GM19043 (cell line): ENCODE results near the gene SREBF2.

Experiments
- ATAC-seq: cut with Tn5 transposase; IDR thresholded peaks from one replicate; pipeline ENCODE4 v1.9.1; 2021; ENCODE audit warnings: low read depth; ENCODE audit not compliant: unreplicated experiment

The SREBF2 gene

GRCh38 chr22:41875531-41876270 lies 42.8 kb downstream of the SREBF2 start:
- ATAC-seq, result no peak

DNA sequence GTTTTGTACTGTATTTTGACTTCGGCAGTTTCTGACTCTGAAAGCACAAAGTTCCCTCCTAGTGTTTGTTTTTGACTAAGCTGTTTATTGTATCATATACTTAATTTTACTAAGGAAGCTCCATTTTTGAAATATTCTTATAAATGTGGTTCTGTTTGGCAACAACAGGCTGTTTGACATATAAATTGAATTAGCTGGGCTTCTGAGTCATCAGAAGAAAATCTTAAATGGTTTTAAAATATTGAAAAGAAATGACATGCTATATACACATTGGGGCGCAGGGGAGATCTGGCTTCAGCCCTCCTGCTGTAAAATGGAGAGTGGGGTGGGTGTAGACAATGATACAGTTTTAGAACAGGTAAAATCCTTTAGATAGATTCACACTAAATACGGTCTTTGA lies 43.4 kb downstream of the SREBF2 start:
- ATAC-seq, result no peak

GRCh38 chr22:41876675-41877074 lies 43.8 kb downstream of the SREBF2 start:
- ATAC-seq, result no peak

- ATAC-seq, result no peak
These were observed 47.7 kb downstream of the SREBF2 start for GRCh38 chr22:41880653-41881052.

GRCh38 chr22:41883400-41883799 lies 50.5 kb downstream of the SREBF2 start:
- no peak for ATAC-seq

DNA sequence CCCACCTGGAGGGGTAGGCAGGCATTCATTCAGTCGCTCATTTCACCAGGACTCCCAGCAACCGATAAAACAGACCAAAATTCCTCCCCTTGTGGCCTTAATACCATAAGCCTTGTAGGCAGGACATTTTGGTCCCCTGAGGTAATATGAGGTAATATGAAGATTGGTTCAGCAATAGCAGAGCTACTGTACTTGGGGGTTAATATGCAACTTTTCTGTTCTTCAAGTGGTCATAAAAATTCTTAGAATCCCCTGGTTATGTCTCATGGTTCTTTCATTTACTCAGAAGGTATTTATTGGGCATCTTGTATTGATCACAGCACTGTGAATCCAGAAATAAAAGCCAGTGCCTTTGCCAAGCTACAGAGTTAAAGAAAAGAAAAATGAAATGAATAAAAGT lies 52.2 kb downstream of the SREBF2 start:
- ATAC-seq, result no peak

GRCh38 chr22:41885516-41885915 lies 52.6 kb downstream of the SREBF2 start:
- no peak for ATAC-seq

- ATAC-seq, result no peak
These were observed 55.8 kb downstream of the SREBF2 start for GRCh38 chr22:41888627-41889200.

- ATAC-seq, result no peak
These were observed 58.5 kb downstream of the SREBF2 start for GRCh38 chr22:41891407-41891806.

GRCh38 chr22:41892721-41893120 lies 59.8 kb downstream of the SREBF2 start:
- no peak for ATAC-seq

- ATAC-seq, result no peak
These were observed 60.9 kb downstream of the SREBF2 start for GRCh38 chr22:41893591-41894375.

DNA sequence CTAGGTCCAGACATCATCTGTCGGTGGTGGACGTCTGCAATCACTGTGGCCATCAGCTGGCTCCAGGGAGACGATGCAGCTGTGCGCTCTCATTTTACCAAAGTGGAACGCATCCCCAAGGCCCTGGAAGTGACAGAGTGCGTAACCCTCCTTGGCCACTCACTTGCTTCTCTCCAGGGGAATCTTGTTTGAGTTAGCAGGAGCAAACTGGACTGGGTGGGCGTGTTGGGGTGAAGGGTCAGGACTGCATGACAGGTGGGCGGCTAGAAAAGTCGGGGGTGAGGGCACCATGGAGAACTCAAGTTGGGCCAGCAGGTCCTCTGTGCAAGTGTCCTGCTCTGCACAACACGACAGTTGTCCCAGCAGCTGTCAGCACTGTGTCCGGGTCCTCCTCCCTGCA lies 65.7 kb downstream of the SREBF2 start:
- ATAC-seq, result no peak

GRCh38 chr22:41899110-41899509 lies 66.2 kb downstream of the SREBF2 start:
- ATAC-seq, result no peak

GRCh38 chr22:41899992-41900651 lies 67.2 kb downstream of the SREBF2 start:
- ATAC-seq, result no peak

DNA sequence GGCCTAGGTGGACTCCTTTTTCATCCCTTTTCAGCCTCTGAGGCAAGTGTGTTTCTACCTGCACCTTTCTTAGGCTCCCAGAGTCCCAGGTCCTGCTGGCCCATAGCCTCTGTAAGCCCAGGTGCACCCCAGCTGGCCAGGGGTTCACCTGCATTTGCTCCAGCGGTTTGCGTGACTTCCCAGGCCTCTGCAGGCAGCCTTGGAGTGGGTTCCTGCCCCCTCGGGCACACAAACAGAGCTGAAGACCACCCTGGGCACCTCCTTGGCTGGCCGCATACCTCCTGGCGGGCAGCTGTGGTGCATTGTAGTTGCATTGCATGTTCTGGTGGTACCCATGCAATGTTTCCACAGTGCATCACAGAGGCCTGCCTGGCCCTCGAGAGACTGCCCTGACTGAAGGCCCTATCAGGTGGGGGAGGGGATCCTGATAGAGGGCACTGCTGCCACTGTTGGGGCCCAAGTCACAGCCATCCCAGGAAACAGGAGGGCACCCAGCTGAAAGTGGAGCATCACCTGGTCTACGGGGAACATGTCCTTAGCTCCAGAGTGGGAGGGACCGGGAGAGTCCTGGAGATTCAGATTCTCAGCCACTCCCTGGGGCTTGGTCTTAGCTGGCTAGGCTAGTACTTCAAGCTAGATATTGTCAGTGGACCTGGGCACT lies 67.9 kb downstream of the SREBF2 start:
- no peak for ATAC-seq

- no peak for ATAC-seq
These were observed 69.1 kb downstream of the SREBF2 start for GRCh38 chr22:41902016-41902415.

- no peak for ATAC-seq
These were observed 70.1 kb downstream of the SREBF2 start for GRCh38 chr22:41902932-41903421.

DNA sequence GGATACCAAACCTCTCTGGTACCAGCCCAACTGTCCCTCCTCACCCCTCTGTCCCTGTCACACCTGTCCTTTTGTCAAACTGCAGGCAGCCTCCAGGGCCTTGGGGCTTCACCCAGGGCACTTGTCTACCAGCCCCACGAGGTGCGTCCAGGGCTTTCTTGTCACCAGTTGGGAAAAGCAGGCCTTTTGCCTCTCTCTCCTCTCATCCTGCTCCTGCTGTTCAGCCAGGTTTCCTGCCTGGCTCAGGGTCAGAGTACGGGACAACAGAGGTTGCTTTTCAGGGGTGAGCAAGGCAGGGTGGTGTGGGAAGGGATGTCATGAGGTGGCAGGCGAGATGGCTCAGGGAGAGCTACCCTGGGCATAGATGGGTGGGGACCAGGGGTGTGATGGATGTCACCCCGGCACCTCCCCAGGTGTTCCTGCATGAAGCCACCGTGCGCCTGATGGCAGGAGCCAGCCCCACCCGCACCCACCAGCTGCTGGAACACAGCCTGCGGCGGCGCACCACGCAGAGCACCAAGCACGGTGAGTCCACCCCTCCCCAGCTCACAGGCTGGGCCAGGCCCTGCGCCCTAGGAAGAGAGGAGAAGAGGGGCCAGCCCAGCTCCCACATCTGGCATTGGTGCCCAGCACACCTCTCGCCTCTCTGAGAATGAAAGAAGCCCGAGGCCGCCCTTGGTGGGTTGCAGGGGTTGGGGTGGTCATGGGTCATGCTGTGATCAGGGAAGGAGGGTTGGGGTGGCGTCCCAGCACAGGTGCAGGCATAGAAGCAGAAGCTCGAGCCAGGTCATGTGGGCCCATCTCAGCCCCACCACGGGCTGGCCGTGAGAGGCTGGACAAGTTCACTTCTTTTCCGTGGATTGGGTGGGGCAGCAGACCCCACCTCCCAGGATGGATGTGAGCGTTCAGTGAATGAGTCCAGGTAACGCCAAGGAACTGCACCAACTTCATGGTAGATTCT lies 71.8 kb downstream of the SREBF2 start:
- ATAC-seq, result no peak

GRCh38 chr22:41905411-41906202 lies 72.7 kb downstream of the SREBF2 start:
- ATAC-seq, result no peak
